CD4-positive, alpha-beta T cell (primary cell): ENCODE measurements around the gene ATXN1. TPM values are rescaled to one million over a fixed set of nuclear protein-coding genes. Genes with fewer than 3 reads are reported as not detected.
A peak's percentile ranks its signal among the peaks of the same experiment; 100 is the strongest.

Experiments
- ATAC-seq: fragments of 200-7000 bp; cut with Tn5 transposase; one replicate; pipeline ENCODE4 v1.10.0; 2022; ENCODE audit warnings: mild to moderate bottlenecking; ENCODE audit not compliant: poor library complexity
- CTCF ChIA-PET: fragments of 350-600 bp; sonication (Branson Sonifier 250); formaldehyde crosslinking; loops from one replicate; lab custom pipeline; 2021; ENCODE audit warnings: antibody characterized with exemption, inconsistent platforms; lab: Charles Lee
- POLR2A ChIA-PET: fragments of 350-600 bp; sonication (Branson Sonifier 250); formaldehyde crosslinking; loops from one replicate; lab custom pipeline; 2021; ENCODE audit warnings: antibody characterized with exemption, inconsistent platforms; lab: Charles Lee
- DNase-seq, 14 experiments: peaks; one replicate each; pipeline ENCODE4 v3.0.0-alpha.2; 2013 to 2020; ENCODE audit warnings: mixed read lengths in 2 of 14
- H3K27ac ChIP-seq, 2 donors: one replicate each; pipeline versions ENCODE4 v1.5.1 to v1.7.0; 2013; ENCODE audit warnings: low read length in 2 of 2, low read depth in 1 of 2, mild to moderate bottlenecking in 1 of 2
- H3K27me3 ChIP-seq, 2 experiments: 1 replicate in 1 of 2; 2 replicates in 1 of 2; pipeline versions ENCODE4 v1.6.1 to v1.7.0; 2013; ENCODE audit warnings: low read length in 2 of 2, control low read depth in 1 of 2, mild to moderate bottlenecking in 1 of 2, moderate library complexity in 1 of 2; ENCODE audit not compliant: insufficient read depth in 2 of 2, control insufficient read depth in 1 of 2
- H3K36me3 ChIP-seq: one replicate; pipeline ENCODE4 v1.6.1; 2013; ENCODE audit warnings: low read length, control low read depth; ENCODE audit not compliant: insufficient read depth
- H3K4me1 ChIP-seq: one replicate; pipeline ENCODE4 v1.6.1; 2013; ENCODE audit warnings: low read length, control low read depth; ENCODE audit not compliant: insufficient read depth
- H3K4me3 ChIP-seq: one replicate; pipeline ENCODE4 v1.5.1; 2013; ENCODE audit warnings: mild to moderate bottlenecking, low read length, moderate library complexity
- H3K9me3 ChIP-seq, 2 experiments: 1 replicate in 1 of 2; 2 replicates in 1 of 2; pipeline versions ENCODE4 v1.6.1 to v1.7.0; 2013; ENCODE audit warnings: low read length in 2 of 2, mild to moderate bottlenecking in 2 of 2, control low read depth in 1 of 2, moderate library complexity in 1 of 2; ENCODE audit not compliant: control insufficient read depth in 1 of 2, insufficient read depth in 1 of 2
- H3K27ac Mint-ChIP-seq: one replicate; pipeline ENCODE4 v1.8.0; 2020; ENCODE audit warnings: mixed read lengths
- H3K27me3 Mint-ChIP-seq: one replicate; pipeline ENCODE4 v1.8.0; 2021; ENCODE audit warnings: mixed read lengths
- H3K36me3 Mint-ChIP-seq: one replicate; pipeline ENCODE4 v1.8.0; 2021; ENCODE audit warnings: low read depth, mixed read lengths
- H3K4me1 Mint-ChIP-seq: one replicate; pipeline ENCODE4 v1.8.0; 2021; ENCODE audit warnings: low read depth, mixed read lengths
- H3K4me3 Mint-ChIP-seq: one replicate; pipeline ENCODE4 v1.8.0; 2020; ENCODE audit warnings: mild to moderate bottlenecking, mixed read lengths
- H3K9me3 Mint-ChIP-seq: one replicate; pipeline ENCODE4 v1.8.0; 2020; ENCODE audit warnings: mixed read lengths
- CTCF ChIP-seq: fragments of 200-600 bp; IDR thresholded peaks from one replicate; pipeline ENCODE4 v1.8.0; 2022; ENCODE audit warnings: antibody characterized with exemption, mild to moderate bottlenecking
- intact Hi-C, 2 experiments: fragments of 100-400 bp; cut with DNase I in 1 of 2; cut with micrococcal nuclease in 1 of 2; formaldehyde crosslinking; loops; one replicate each; pipeline versions ENCODE4 v1.15.1 to v1.9.0; 2023 to 2025; cut with DNase I, micrococcal nuclease
- total RNA-seq, 174 experiments: library from RNA in 2 of 174; stranded (reverse) in 2 of 174; gene quantifications; one replicate each; pipeline ENCODE4 v1.2.3 and lab custom pipeline; 2021 to 2026

The ATXN1 gene
- total RNA-seq, 2 experiments from 2014 or later = 74.2 to 76.7 TPM

- intact Hi-C loops = loop anchor here in 1 of 2 experiments (5.0 kb wide), 2 partner anchors 34 to 41 kb away; no protein-coding TSS in a partner anchor
- ChIA-PET POLR2A (no interaction called here), CTCF (interaction anchor here (0.5 to 3.3 kb wide), 11 partner anchors 13 to 140 kb away, joined by 3 to 9 read pairs (median 3); no protein-coding TSS in a partner anchor)
- ATAC-seq = no peak
- no peak overlapping the region for H3K4me3 ChIP-seq
- H3K9me3 ChIP-seq = no peaks in the 10 kb centered on the region
- H3K27me3 ChIP-seq = no peaks in the 10 kb centered on the region
- Mint-ChIP-seq H3K9me3 (no peaks in the 10 kb centered on the region), H3K27ac (peak overlapping the region; percentile 56), H3K36me3 (peaks cover 8% of the 10 kb centered on the region), H3K4me1 (peaks cover 67% of the 10 kb centered on the region), H3K27me3 (no peaks in the 10 kb centered on the region), H3K4me3 (no peak overlapping the region)
- H3K4me1 ChIP-seq = peaks cover 34% of the 10 kb centered on the region
- no peak overlapping the region for H3K27ac ChIP-seq
- no peaks in the 10 kb centered on the region for H3K36me3 ChIP-seq
- TF ChIP-seq CTCF = no peak
- peak in 2 of 14 experiments; percentile 33 to 49 for DNase-seq
Observed at GRCh38 chr6:16471222-16471909, 289.9 kb downstream of the ATXN1 start.

- H3K27me3 ChIP-seq = no peaks in the 10 kb centered on the region
- no peaks in the 10 kb centered on the region for H3K9me3 Mint-ChIP-seq
- H3K4me3 Mint-ChIP-seq = no peak overlapping the region
- no peaks in the 10 kb centered on the region for H3K36me3 ChIP-seq
- H3K9me3 ChIP-seq = no peaks in the 10 kb centered on the region
- H3K4me3 ChIP-seq = no peak overlapping the region
- H3K36me3 Mint-ChIP-seq = peaks cover 8% of the 10 kb centered on the region
- peak overlapping the region; percentile 56 for H3K27ac Mint-ChIP-seq
- H3K4me1 Mint-ChIP-seq = peaks cover 65% of the 10 kb centered on the region
- ATAC-seq (no peak), DNase-seq (no peak)
- no peak overlapping the region for H3K27ac ChIP-seq
- TF ChIP-seq CTCF = no peak
- intact Hi-C loops = loop anchor here in 1 of 2 experiments (5.0 kb wide), 2 partner anchors 33 to 42 kb away; no protein-coding TSS in a partner anchor
- ChIA-PET POLR2A (no interaction called here), CTCF (interaction anchor here (0.9 to 3.3 kb wide), 5 partner anchors 17 to 139 kb away, joined by 3 to 9 read pairs (median 4); no protein-coding TSS in a partner anchor)
- peaks cover 32% of the 10 kb centered on the region for H3K4me1 ChIP-seq
- no peaks in the 10 kb centered on the region for H3K27me3 Mint-ChIP-seq
Observed at GRCh38 chr6:16470502-16471221, 290.6 kb downstream of the ATXN1 start.

GRCh38 chr6:16468991-16469615, 292.2 kb downstream of the ATXN1 start:
- Histone ChIP-seq H3K9me3 (no peaks in the 10 kb centered on the region), H3K27me3 (no peaks in the 10 kb centered on the region), H3K27ac (no peak overlapping the region), H3K4me1 (peaks cover 21% of the 10 kb centered on the region), H3K36me3 (no peaks in the 10 kb centered on the region), H3K4me3 (no peak overlapping the region)
- Mint-ChIP-seq H3K27me3 (no peaks in the 10 kb centered on the region), H3K4me1 (peaks cover 57% of the 10 kb centered on the region), H3K27ac (no peak overlapping the region), H3K9me3 (no peaks in the 10 kb centered on the region), H3K4me3 (no peak overlapping the region), H3K36me3 (no peaks in the 10 kb centered on the region)
- TF ChIP-seq CTCF = no peak
- intact Hi-C loops = no loop called here
- ChIA-PET CTCF (no interaction called here), POLR2A (no interaction called here)
- DNase-seq (no peak), ATAC-seq (no peak)
